Ishikawa (cell line): ENCODE results near the gene KRT28.

Source experiments
- EP300 ChIP-seq: IDR thresholded peaks from 2 replicates; pipeline ENCODE4 v1.6.1; 2012; ENCODE audit warnings: borderline replicate concordance
- RAD21 ChIP-seq: IDR thresholded peaks from 2 replicates; pipeline ENCODE4 v1.6.1; 2012; ENCODE audit warnings: low read depth
- TAF1 ChIP-seq: IDR thresholded peaks from 2 replicates; pipeline ENCODE4 v1.6.1; 2012; ENCODE audit warnings: low read depth, mild to moderate bottlenecking

DNA sequence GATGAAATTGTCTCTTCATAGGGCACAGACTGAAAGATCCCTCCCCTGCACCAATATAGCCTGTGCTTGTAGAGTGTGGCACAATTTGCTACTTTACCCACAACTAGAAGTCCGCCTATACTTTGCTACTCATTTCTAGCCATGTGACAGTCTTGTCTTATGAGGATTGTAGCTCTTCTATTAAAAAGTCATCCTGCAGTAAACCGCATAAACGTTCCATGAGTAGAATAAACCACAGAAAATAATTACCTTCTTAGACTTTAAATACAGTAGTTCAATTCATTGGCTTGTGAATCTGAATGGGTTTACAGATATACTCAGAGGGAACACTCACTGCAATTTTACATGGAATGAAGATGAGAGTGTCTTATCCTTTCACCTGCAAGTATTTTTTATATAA lies 21.8 kb downstream of the KRT28 start:
- no peak for TF ChIP-seq EP300
- no peak for TF ChIP-seq TAF1
- TF ChIP-seq RAD21 = no peak
